Hepatocyte (in vitro differentiated cells): Measurements from ENCODE around the gene C1orf21.

Experiments
- CTCF ChIP-seq: fragments of 200-600 bp; sonication (generic); IDR thresholded peaks from 2 replicates; pipeline ENCODE4 v1.5.1; 2016; ENCODE audit warnings: antibody characterized with exemption, mild to moderate bottlenecking; ENCODE audit not compliant: poor library complexity
- EZH2 ChIP-seq: fragments of 200-600 bp; sonication (generic); IDR thresholded peaks from 2 replicates; pipeline ENCODE4 v1.6.1; 2016; ENCODE audit warnings: antibody characterized with exemption, mild to moderate bottlenecking, borderline replicate concordance
- EZH2phosphoT487 ChIP-seq: fragments of 200-600 bp; sonication (generic); IDR thresholded peaks from one replicate; pipeline ENCODE4 v1.6.1; 2018; ENCODE audit warnings: antibody characterized with exemption, mild to moderate bottlenecking, low read depth, moderate library complexity; ENCODE audit not compliant: unreplicated experiment, severe bottlenecking

DNA sequence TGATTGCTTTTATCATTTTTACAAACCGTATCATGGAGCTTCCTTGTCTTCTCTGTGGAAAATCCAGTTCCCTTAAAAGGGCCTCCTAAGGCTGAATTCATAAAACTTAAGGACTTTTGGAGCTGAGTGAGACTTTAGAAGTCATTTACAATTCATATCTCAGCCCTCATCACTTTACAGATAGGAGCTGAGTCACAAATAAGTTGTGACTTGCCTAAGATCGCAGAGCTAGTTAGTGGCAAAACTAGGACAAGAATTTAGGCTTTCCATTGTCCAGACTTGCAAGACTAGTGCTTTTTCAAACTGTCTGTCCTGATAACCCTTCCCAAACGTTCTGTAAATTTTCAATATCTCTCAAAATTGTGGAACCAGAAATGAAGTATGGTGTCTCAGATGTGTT, 37.3 kb downstream of the C1orf21 start:
- TF ChIP-seq CTCF: no peak
- TF ChIP-seq EZH2phosphoT487: no peak
- no peak for TF ChIP-seq EZH2
